ENCODE results near the gene KMT5B.

KMT5B gene

GRCh38 chr11:68116974-68117373 lies 96.1 kb downstream of the KMT5B start:
- DNase-seq: no peak

GRCh38 chr11:68116126-68116525 lies 97.0 kb downstream of the KMT5B start:
- DNase-seq: no peak

- DNase-seq: no peak
Measured at GRCh38 chr11:68115285-68115684, 97.8 kb downstream of the KMT5B start.

- no peak for DNase-seq
Measured at GRCh38 chr11:68113986-68114385, 99.1 kb downstream of the KMT5B start.

GRCh38 chr11:68107689-68108088 lies 105.4 kb downstream of the KMT5B start:
- DNase-seq: no peak

GRCh38 chr11:68106165-68106940 lies 106.7 kb downstream of the KMT5B start:
- no peak for DNase-seq
